ENCODE measurements around the gene ZNF282.

DNA sequence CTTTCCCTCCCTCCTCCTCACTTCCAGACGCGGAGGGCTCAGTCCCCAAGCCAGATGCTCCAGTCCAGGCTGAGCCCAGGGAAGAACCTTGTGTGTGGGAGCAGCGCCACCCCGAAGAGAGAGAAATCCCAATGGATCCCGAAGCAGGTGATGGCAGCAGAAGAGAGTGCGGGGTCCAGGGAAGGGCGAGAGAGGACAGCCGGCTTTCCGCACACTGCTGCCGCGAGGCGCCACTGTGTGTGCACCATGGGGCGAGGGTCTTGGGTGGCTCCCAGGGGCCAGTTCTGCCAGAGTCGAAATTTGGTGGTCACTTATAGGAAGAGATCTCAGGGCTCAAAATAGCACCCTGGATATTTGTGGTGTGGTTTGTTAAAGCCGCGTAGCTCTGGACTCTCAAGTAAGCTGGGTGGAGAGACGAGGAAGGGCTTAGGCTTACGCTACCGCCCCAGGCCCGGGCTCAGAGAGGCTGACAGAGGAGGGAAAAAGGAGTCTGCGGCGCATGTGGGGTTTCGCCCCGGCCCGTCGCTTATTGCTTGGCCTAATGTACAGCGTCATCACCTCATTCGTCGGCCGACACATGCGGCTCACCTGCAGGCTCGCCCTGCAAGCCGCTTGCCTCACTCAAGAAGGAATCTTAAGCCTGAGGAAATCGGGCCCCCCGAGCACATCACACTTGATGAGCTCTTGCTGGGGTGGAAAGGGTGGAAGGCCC, 12.1 kb downstream of the ZNF282 start:
- TF ChIP-seq, protein P1, sequence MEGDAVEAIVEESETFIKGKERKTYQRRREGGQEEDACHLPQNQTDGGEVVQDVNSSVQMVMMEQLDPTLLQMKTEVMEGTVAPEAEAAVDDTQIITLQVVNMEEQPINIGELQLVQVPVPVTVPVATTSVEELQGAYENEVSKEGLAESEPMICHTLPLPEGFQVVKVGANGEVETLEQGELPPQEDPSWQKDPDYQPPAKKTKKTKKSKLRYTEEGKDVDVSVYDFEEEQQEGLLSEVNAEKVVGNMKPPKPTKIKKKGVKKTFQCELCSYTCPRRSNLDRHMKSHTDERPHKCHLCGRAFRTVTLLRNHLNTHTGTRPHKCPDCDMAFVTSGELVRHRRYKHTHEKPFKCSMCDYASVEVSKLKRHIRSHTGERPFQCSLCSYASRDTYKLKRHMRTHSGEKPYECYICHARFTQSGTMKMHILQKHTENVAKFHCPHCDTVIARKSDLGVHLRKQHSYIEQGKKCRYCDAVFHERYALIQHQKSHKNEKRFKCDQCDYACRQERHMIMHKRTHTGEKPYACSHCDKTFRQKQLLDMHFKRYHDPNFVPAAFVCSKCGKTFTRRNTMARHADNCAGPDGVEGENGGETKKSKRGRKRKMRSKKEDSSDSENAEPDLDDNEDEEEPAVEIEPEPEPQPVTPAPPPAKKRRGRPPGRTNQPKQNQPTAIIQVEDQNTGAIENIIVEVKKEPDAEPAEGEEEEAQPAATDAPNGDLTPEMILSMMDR (conservative IDR thresholded peaks at IDR 0.05 in 1 of 2, IDR thresholded peaks at IDR 0.05 in 1 of 2; ENCODE audit: extremely low read depth in 1 of 2, insufficient read depth in 1 of 2, low read depth in 1 of 2, low read length in 2 of 2) = no peak
- TF ChIP-seq EZH2 (IDR thresholded peaks at IDR 0.05; ENCODE audit: borderline replicate concordance, low read length) = no peak

Measured in mammary epithelial cell (primary cell).